Astrocyte of the cerebellum (primary cell): ENCODE measurements around the gene MTFR2.

Source experiments
- DNase-seq: peaks from one replicate; pipeline ENCODE4 v3.0.0-alpha.2; 2011; ENCODE audit warnings: low read depth
- H3K4me3 ChIP-seq: 2 replicates; pipeline ENCODE4 v1.5.1; 2011; ENCODE audit warnings: mild to moderate bottlenecking, low read depth, low read length, moderate library complexity
- CTCF ChIP-seq: IDR thresholded peaks from 2 replicates; pipeline ENCODE4 v1.5.1; 2012; ENCODE audit warnings: low read length, low read depth, moderate library complexity, mild to moderate bottlenecking; ENCODE audit errors: missing control alignments
- in situ Hi-C: cut with HindIII; loops from 2 replicates; pipeline ENCODE4 v1.10.0; 2017; ENCODE audit warnings: low sequenced_read_pairs

Gene MTFR2

GRCh38 chr6:136244061-136244616 is 6.0 kb downstream of the MTFR2 start:
- DNase-seq: no peak

GRCh38 chr6:136236466-136237293 is 13.4 kb downstream of the MTFR2 start:
- no peak for DNase-seq
- TF ChIP-seq CTCF: no peak
- H3K4me3 ChIP-seq: no peak overlapping the region
- in situ Hi-C loops: loop anchor here (25.0 kb wide), 1 partner anchor 724 kb away; no protein-coding TSS in a partner anchor

More at GRCh38 chr6:136244061-136244616, 6.0 kb downstream of the MTFR2 start:
- in situ Hi-C loops: loop anchor here (5.0 to 25.0 kb wide), 2 partner anchors 38 to 732 kb away; no protein-coding TSS in a partner anchor
- TF ChIP-seq CTCF: no peak
- H3K4me3 ChIP-seq: no peak overlapping the region

- no peak for TF ChIP-seq CTCF
- DNase-seq: no peak
- in situ Hi-C loops: loop anchor here (25.0 kb wide), 1 partner anchor 723 kb away; no protein-coding TSS in a partner anchor
- no peak overlapping the region for H3K4me3 ChIP-seq
Observed at GRCh38 chr6:136235233-136235564, 14.9 kb downstream of the MTFR2 start.

GRCh38 chr6:136232701-136233100 is 17.4 kb downstream of the MTFR2 start:
- in situ Hi-C loops: loop anchor here (25.0 kb wide), 1 partner anchor 720 kb away; no protein-coding TSS in a partner anchor
- TF ChIP-seq CTCF: no peak
- no peak overlapping the region for H3K4me3 ChIP-seq
- no peak for DNase-seq

- TF ChIP-seq CTCF: no peak
- no peak overlapping the region for H3K4me3 ChIP-seq
- in situ Hi-C loops: loop anchor here (25.0 kb wide), 1 partner anchor 718 kb away; no protein-coding TSS in a partner anchor
- no peak for DNase-seq
Observed at GRCh38 chr6:136230219-136230853, 19.8 kb downstream of the MTFR2 start.

GRCh38 chr6:136228814-136229213 is 21.3 kb downstream of the MTFR2 start:
- in situ Hi-C loops: loop anchor here (25.0 kb wide), 1 partner anchor 717 kb away; no protein-coding TSS in a partner anchor
- no peak for TF ChIP-seq CTCF
- no peak for DNase-seq
- H3K4me3 ChIP-seq: no peak overlapping the region
